Dermis blood vessel endothelial cell (primary cell): ENCODE measurements around the gene PSMB3. TPM values are rescaled to one million over a fixed set of nuclear protein-coding genes. Genes with fewer than 3 reads are reported as not detected.

Experiments used
- DNase-seq: peaks from one replicate; pipeline ENCODE4 v3.0.0; 2010
- total RNA-seq: library from RNA; depleted of rRNA; stranded (reverse); fragments of >200 nt; gene quantifications from 2 replicates; pipeline ENCODE4 v1.2.3, GENCODE V29; 2014

Gene PSMB3
- 188 and 348 TPM in 2 replicates for total RNA-seq

DNA sequence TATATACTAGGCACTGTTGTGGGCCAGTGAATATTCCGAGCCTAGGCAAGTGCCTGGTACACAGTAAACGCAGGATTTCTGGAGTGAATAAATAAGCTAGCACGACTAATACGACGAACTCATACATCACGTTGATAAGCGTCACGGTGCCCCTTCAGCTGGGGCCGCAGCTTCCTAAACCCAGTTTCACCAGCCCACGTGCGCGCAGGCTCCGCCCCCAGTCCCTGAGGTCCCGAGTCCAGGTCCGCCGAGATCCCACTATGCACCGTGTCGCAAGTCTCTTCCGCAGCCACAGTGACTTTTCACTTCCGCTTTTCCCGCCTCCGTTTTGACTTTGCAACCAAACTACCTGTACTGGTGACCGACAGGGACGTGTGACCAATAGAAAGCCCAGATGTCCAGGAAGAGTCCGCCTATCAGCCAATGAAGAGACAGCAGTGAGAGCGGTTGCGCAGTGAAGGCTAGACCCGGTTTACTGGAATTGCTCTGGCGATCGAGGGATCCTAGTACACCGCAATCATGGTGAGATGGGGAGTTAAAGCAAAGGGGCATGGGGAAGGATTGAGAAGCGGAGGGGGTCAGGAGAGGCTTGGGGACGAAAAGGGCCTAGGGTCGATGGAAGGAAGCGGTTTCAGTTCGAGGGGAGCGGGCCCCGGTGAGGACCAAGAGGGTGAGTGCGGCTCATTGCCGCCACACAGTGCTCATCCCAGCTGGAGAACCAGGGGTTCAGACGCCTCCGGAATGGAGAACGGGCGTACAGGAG, at the start of gene PSMB3:
PSMB3 (plus strand) TSS at position 434 of the 763 bp plus-strand sequence; CDS start at position 520, 86 bp downstream.
- DNase-seq = peak; percentile 100

DNA sequence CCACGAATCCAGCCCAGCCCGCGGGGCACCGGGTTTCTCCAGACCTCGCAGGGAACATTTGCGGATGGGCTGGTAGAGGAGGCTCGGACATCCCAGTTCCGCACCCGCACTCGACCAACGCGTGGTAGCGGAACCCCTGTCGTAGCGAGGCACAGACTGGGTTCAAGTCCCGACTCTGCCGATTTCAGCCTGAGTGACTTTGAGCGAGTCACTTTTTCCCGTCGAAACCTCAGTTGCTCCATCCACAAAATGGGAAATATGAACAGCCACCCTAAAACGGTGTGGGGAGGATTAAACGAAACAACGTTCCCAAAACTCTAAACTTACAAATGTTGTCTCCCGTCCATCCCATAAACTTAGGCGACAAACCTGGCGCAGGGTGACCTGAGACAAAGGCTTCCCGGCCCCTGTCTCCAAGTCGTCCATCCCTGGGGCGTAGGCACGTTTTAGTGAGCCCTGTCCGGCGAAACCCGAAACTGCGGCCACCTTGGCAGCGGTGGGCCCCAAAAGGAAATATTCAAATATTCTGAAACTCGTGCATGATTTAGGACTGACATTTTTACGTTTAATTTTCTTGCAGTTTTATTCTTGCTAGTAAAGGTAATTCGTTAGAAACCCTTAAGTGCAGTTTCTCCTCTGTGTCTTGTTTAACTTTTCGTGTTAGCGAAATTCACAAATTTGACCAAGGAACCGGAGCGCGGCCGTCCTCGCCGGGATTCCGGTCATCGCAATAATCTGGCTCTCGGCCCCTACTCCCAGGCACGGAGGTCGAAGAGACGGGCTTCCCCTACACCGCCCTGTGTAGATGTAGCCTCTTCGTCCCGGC, 49.4 kb upstream of the PSMB3 start:
- DNase-seq = no peak

DNA sequence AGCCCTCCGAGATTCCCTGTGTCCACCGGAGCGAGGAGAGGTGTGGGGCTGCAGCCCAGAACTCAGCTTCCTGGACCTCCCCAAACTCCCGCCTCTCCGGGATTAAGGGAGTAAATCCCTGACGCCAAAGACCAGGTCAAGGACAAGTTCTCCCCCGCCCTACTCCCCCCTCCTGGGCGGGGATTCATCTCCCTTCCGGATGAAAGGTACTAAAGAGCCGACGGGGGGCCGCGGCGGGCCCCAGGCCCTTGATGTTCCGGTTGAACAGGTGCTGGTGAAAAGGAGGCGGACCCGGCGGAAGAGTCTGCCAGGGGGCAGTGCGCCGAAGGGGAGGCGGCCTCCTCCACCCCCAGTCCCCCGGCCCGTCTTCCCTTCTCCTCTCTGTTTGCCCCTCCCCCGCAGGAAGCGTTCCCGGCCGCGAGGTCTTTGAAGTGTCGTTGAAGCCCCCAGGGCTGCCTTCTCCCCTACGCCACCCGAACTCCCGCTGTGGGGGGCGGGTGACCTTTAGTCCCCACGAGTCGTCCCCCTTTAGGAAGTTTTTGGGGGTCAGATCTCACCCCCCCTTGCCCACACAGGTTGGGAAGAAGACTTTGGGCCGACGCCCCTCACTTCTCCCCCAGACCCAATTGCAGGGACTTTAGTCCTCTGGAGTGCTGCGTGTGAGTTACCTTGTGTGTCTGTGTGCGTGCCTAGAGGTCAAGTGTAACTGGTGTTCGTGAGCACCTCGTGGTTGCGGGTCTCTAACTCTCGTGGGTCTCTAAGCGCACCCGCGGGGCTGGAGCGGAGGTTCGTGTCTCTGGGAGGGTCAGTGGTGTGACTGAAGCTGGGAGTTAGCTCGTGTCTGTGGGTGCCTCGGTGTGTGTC, 48.6 kb upstream of the PSMB3 start:
- peak; percentile 37 for DNase-seq

DNA sequence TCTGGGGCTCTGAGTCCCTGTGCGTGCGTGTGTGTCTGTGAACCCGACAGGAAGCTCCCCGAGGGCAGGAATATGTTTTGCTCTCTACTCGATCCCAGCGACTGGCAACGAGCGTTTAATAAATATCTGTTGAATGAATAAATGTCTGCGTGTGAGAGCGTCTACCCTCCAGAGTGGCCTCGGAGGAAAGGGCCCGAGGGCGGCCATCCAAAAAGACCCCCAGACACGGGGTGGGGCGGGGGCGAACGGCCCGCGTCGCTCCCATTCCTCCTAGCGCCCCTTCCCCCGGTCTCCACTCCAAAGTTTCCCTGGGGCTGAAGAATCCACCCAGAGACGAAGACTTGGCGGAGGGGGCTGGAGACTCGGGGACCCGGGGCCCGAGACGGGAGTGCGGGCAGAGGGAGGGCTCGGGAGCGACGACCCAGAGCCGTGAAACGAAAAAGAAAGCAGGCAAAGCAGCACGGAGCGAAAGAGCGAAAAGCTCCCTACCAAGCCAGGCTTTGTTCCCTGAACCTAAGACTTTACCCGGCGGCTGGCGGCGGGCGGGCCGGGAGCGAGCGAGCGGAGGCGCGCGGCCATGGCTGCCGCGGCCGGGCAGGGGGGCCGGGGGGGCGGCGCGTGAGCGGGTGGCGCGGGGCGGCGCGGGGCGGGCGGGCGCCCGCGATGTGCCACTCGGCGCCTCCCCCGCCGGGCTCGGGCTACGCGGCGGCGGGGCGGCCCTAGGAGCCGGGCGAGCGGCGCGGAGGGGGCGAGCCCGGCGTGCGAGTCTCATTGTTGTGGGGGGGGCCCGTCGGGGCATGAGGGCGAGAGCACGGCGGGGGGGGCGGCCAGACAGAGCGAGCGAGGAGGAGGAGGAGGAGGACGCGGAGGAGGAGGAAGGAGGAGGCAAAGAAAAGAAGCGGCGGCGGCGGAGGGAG, 47.7 kb upstream of the PSMB3 start, which contains the start of gene MLLT6:
MLLT6 (plus strand) TSS at position 668 of the 917 bp plus-strand sequence. CDS start 360 bp downstream, outside the sequence.
- peak; percentile 80 for DNase-seq

GRCh38 chr17:38705523-38705802, 47.1 kb upstream of the PSMB3 start:
- DNase-seq = no peak

- peak; percentile 42 for DNase-seq
Measured at GRCh38 chr17:38705803-38706504, 46.6 kb upstream of the PSMB3 start.

- peak; percentile 41 for DNase-seq
Measured at GRCh38 chr17:38706505-38707216, 45.9 kb upstream of the PSMB3 start.

- DNase-seq = no peak
Measured at GRCh38 chr17:38707678-38708351, 44.7 kb upstream of the PSMB3 start.

- no peak for DNase-seq
Measured at GRCh38 chr17:38709104-38709820, 43.3 kb upstream of the PSMB3 start.

GRCh38 chr17:38709864-38710603, 42.5 kb upstream of the PSMB3 start:
- no peak for DNase-seq

- no peak for DNase-seq
Measured at GRCh38 chr17:38710604-38710962, 42.0 kb upstream of the PSMB3 start.

GRCh38 chr17:38710985-38711384, 41.6 kb upstream of the PSMB3 start:
- no peak for DNase-seq

DNA sequence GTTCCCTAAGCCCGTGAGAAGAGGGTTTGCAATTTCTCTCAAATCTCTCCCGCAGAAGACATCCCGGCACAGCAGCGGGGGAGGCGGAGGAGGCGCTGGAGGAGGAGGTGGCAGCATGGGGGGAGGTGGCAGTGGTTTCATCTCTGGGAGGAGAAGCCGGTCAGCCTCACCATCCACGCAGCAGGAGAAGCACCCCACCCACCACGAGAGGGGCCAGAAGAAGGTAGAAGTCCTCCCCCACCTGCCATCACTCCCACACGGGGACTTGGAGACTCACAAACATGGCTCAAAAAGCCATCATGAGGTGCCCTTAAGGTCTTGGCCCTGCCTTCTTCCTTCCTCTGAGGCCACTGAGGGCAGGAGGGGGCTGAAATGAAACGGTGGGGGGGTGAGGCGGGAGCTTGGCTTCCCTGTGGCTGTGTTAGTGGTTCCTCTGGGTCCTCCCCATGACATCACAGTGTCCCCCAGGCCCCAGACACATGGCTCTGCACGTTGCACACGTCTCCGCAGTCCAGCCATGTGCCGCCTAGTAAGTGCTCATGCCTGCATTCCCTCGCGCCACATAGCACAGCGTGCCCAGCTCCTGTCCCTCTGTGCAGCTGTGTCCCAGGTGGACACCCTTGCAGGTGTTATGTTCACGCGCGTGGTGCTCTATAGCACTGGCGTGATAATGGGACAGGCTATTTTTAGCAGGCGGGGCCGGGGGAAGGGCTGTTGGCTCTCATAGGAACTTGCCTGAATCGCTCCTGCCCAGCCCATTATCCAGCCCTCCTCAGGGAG, 40.6 kb upstream of the PSMB3 start:
- DNase-seq = no peak

DNA sequence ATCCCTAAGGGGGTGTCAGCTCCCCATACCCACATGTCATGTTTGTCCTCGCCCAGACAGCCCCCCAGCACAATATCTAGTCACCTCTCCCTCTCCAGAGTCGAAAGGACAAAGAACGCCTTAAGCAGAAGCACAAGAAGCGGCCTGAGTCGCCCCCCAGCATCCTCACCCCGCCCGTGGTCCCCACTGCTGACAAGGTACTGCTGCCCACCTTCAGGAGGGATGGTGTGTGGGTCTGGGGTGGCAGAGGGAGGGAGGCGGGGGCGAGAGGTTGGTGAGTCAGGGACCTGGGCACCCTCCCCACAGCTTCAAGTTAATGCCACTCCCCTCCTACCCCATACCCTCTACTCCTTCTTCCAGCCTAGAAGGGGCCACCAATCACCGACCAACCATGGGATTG, 39.9 kb upstream of the PSMB3 start:
- DNase-seq = no peak

DNA sequence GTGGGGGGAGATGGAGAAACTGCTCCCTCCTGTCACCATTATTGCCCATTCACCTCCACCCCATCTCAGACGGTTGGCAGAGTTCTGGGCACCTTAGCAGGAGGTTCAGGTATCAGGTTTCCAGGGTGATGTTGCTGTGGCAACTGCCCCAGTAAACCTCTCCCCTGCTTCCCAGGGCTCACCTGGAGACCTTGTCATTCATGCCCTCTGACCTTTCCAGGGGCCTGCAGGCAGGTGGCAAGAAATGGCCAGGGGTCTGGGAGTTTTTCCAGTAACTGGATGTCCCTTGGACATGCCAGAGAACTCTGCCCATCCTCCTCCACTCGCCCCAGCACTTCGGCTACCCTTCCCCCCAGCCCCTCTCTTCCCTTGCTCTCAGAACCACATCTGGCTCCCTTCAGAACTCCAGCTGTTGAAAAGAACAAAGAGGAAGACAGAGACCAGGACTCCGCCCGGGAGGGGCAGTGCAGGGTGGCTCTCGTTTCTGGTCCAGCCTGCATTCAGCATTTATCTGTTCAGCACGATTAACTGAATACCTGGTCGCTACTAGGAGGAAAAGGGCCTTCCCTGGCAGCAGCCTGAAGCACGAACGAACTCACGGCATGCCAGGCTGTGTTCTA, 39.0 kb upstream of the PSMB3 start:
- DNase-seq = no peak

DNA sequence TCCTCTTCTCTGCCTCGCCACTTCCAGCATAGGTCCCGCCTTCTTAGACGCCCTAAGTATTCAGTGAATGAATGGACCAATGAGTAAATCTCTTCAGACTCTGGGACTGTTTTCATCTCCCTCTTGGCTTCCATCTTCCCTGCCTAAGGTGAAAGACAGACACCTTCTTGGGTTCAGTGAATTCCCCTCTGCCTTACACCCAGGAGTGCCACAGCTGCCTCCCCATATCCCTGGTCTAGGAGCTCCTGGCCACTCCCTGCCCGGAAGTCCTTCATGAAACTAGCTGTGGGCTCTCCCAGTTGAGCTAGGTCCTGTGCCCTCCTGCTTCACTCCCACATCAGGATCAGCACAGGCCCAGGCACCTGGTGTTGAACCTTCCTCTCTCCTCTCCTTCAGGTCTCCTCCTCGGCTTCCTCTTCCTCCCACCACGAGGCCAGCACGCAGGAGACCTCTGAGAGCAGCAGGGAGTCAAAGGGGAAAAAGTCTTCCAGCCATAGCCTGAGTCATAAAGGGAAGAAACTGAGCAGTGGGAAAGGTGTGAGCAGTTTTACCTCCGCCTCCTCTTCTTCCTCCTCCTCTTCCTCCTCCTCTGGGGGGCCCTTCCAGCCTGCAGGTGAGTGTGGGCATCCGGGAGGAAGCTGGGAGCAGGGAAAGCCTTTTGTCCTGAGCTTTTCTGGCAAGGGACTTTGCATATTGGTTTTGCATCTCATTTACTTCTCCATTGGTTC, 37.2 kb upstream of the PSMB3 start:
- no peak for DNase-seq
